H1 (cell line): ENCODE results near the gene CDKN2A. TPM values are rescaled to one million over a fixed set of nuclear protein-coding genes. Genes with fewer than 3 reads are reported as not detected.

ENCODE experiments used
- ASH2L ChIP-seq: fragments of 200-600, 300-600 bp; sonication (generic); IDR thresholded peaks from one replicate; pipeline ENCODE4 v1.7.1; 2017; ENCODE audit warnings: low read length
- BACH1 ChIP-seq: IDR thresholded peaks from 2 replicates; pipeline ENCODE4 v1.6.1; 2012; ENCODE audit warnings: low read length, improper control_type of control experiment
- CEBPB ChIP-seq: IDR thresholded peaks from 2 replicates; pipeline ENCODE4 v1.6.1; 2012; ENCODE audit warnings: low read depth, low read length
- CHD1 ChIP-seq: IDR thresholded peaks from 2 replicates; pipeline ENCODE4 v1.6.1; 2012; ENCODE audit warnings: low read depth, low read length, improper control_type of control experiment
- CTBP2 ChIP-seq: IDR thresholded peaks from 2 replicates; pipeline ENCODE4 v1.7.0; 2011; ENCODE audit warnings: borderline replicate concordance, mild to moderate bottlenecking, moderate library complexity, mixed read lengths, low read length; ENCODE audit not compliant: insufficient read depth, insufficient read length
- EZH2 ChIP-seq: fragments of 200-600 bp; sonication (generic); IDR thresholded peaks from 2 replicates; pipeline ENCODE4 v1.7.1; 2012; ENCODE audit warnings: low read depth, mild to moderate bottlenecking, moderate library complexity, low read length, inconsistent platforms; ENCODE audit not compliant: severe bottlenecking
- GABPA ChIP-seq: IDR thresholded peaks from 2 replicates; pipeline ENCODE4 v1.6.1; 2011; ENCODE audit warnings: mild to moderate bottlenecking, low read length, moderate library complexity, borderline replicate concordance; ENCODE audit not compliant: insufficient read depth
- JUND ChIP-seq: IDR thresholded peaks from 2 replicates; pipeline ENCODE4 v1.6.1; 2011; ENCODE audit warnings: mild to moderate bottlenecking, improper control_type of control experiment, low read length
- MAFK ChIP-seq: IDR thresholded peaks from 2 replicates; pipeline ENCODE4 v1.6.1; 2012; ENCODE audit warnings: low read depth, mild to moderate bottlenecking, improper control_type of control experiment, low read length
- NRF1 ChIP-seq: IDR thresholded peaks from 2 replicates; pipeline ENCODE4 v1.6.1; 2011; ENCODE audit warnings: mild to moderate bottlenecking, low read depth, low read length, improper control_type of control experiment
- RNF2 ChIP-seq: fragments of 200-900, 300-1000 bp; sonication (generic); IDR thresholded peaks from 2 replicates; pipeline ENCODE4 v1.7.1; 2016; ENCODE audit warnings: borderline replicate concordance, low read depth, mild to moderate bottlenecking, antibody characterized with exemption, low read length; ENCODE audit not compliant: poor library complexity, severe bottlenecking; ENCODE audit errors: missing control alignments
- SIN3A ChIP-seq, 2 experiments: IDR thresholded peaks in 1 of 2; conservative IDR thresholded peaks in 1 of 2; 2 replicates each; pipeline ENCODE4 v1.6.1; 2011 to 2012; ENCODE audit warnings: low read length in 2 of 2, improper control_type of control experiment in 1 of 2, low read depth in 1 of 2, mild to moderate bottlenecking in 1 of 2
- TAF7 ChIP-seq: optimal IDR thresholded peaks from 2 replicates; pipeline ENCODE3; 2011; ENCODE audit warnings: low read depth, mild to moderate bottlenecking, inconsistent platforms, low read length, moderate library complexity, borderline replicate concordance
- TBP ChIP-seq: IDR thresholded peaks from 2 replicates; pipeline ENCODE4 v1.6.1; 2011; ENCODE audit warnings: low read depth, low read length, improper control_type of control experiment
- TCF12 ChIP-seq: IDR thresholded peaks from 2 replicates; pipeline ENCODE4 v1.6.1; 2011; ENCODE audit warnings: low read depth, mild to moderate bottlenecking, low read length
- ZNF274 ChIP-seq: IDR thresholded peaks from 2 replicates; pipeline ENCODE4 v1.7.0; 2012; ENCODE audit warnings: low read length, borderline replicate concordance; ENCODE audit errors: extremely low read depth
- polyA plus RNA-seq, 7 experiments: library from polyadenylated mRNA; depleted of rRNA in 3 of 7; stranded (reverse) in 5 of 7; unstranded in 2 of 7; fragments of >200 nt in 5 of 7; fragments of 200-250 nt in 2 of 7; gene quantifications; 1 replicate in 5 of 7; 2 replicates in 1 of 7; 4 replicates in 1 of 7; pipeline versions ENCODE4 v1.2.1 to v1.2.3, GENCODE V29; 2011 to 2013; ENCODE audit warnings: missing spikeins in 2 of 7, mixed read lengths in 2 of 7
- total RNA-seq: library from RNA; stranded (reverse); fragmentation: NEBNext Ultra II Directional; extraction: Animal tissue kit (Norgen Biotek cat#: 25700); gene quantifications from 2 replicates; pipeline ENCODE4 v1.2.1, GENCODE V29; 2021
- TF ChIP-seq, protein P1 (sequence below), 3 experiments: IDR thresholded peaks; 1 replicate in 2 of 3; 2 replicates in 1 of 3; pipeline versions ENCODE4 v1.5.1 to v1.6.1; 2011; ENCODE audit warnings: low read length in 3 of 3, mild to moderate bottlenecking in 3 of 3, inconsistent platforms in 2 of 3, low read depth in 1 of 3, moderate library complexity in 1 of 3; ENCODE audit not compliant: insufficient read depth in 1 of 3; ENCODE audit errors: control extremely low read depth in 1 of 3
- TF ChIP-seq, protein P2 (sequence below): IDR thresholded peaks from 2 replicates; pipeline ENCODE4 v1.6.1; 2012; ENCODE audit warnings: low read length, inconsistent platforms
- TF ChIP-seq, protein P3 (sequence below): IDR thresholded peaks from 2 replicates; pipeline ENCODE4 v1.6.1; 2012; ENCODE audit warnings: inconsistent platforms

Gene CDKN2A
- total and polyA plus RNA-seq, 2 of the 8 experiments (the other 6 are each of a cell fraction or from before 2014, with no cell fraction given): 0.51 to 0.73 TPM

DNA sequence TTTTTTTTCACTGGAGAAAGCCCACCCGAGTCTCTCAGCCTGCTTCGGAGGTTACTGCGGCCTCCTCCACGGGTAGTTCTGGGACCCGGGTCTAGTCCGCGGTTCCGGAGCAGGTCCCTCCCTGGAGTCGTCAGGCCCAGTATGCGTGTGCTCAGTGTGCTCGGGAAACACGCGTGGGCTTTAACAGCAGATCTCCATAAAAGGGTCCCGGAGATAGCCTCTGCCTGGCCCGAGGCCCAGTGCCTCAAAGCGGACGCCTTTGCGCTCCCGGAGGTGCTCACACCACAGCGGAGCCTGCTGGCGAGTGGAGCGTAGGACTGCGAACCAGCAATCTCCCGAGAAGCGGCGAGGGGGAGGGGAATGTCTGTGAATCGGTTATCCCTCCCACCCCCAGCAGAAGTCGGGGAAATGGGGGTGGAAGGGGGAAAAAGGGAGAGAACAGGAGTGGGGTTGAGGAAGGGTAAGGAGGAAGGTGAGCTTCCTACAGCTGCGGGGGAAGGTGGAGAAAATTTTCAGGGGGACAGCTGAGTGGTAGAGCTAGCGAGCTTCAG is 28.7 kb downstream of the CDKN2A start (continued):
- TF ChIP-seq MAFK (no peak), EZH2 (peak; percentile 91), RNF2 (peak; percentile 23), TBP (0 out of 2 replicates have a peak, but pooled peaks have one; percentile 9), TAF7 (peak; percentile 48), TCF12 (no peak), ASH2L (no peak), SIN3A (conservative IDR thresholded peaks at IDR 0.05 in 1 of 2, IDR thresholded peaks at IDR 0.05 in 1 of 2; ENCODE audit: low read depth in 1 of 2, low read length in 2 of 2) (0 out of 4 replicates have a peak, but pooled peaks of 1 of the 2 experiments have one; percentile 19), ZNF274 (no peak), CHD1 (no peak), BACH1 (peak; percentile 26; the same call in 1 of the 2 replicates), NRF1 (no peak), GABPA (no peak), JUND (no peak), CTBP2 (no peak), CEBPB (no peak)
- TF ChIP-seq, protein P1, sequence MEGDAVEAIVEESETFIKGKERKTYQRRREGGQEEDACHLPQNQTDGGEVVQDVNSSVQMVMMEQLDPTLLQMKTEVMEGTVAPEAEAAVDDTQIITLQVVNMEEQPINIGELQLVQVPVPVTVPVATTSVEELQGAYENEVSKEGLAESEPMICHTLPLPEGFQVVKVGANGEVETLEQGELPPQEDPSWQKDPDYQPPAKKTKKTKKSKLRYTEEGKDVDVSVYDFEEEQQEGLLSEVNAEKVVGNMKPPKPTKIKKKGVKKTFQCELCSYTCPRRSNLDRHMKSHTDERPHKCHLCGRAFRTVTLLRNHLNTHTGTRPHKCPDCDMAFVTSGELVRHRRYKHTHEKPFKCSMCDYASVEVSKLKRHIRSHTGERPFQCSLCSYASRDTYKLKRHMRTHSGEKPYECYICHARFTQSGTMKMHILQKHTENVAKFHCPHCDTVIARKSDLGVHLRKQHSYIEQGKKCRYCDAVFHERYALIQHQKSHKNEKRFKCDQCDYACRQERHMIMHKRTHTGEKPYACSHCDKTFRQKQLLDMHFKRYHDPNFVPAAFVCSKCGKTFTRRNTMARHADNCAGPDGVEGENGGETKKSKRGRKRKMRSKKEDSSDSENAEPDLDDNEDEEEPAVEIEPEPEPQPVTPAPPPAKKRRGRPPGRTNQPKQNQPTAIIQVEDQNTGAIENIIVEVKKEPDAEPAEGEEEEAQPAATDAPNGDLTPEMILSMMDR (IDR thresholded peaks at IDR 0.05; ENCODE audit: control extremely low read depth in 1 of 3, insufficient read depth in 1 of 3, low read depth in 1 of 3, low read length in 3 of 3): peak; percentile 49 to 71 (median 68)
- TF ChIP-seq, protein P2, sequence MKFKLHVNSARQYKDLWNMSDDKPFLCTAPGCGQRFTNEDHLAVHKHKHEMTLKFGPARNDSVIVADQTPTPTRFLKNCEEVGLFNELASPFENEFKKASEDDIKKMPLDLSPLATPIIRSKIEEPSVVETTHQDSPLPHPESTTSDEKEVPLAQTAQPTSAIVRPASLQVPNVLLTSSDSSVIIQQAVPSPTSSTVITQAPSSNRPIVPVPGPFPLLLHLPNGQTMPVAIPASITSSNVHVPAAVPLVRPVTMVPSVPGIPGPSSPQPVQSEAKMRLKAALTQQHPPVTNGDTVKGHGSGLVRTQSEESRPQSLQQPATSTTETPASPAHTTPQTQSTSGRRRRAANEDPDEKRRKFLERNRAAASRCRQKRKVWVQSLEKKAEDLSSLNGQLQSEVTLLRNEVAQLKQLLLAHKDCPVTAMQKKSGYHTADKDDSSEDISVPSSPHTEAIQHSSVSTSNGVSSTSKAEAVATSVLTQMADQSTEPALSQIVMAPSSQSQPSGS: no peak
- TF ChIP-seq, protein P3, sequence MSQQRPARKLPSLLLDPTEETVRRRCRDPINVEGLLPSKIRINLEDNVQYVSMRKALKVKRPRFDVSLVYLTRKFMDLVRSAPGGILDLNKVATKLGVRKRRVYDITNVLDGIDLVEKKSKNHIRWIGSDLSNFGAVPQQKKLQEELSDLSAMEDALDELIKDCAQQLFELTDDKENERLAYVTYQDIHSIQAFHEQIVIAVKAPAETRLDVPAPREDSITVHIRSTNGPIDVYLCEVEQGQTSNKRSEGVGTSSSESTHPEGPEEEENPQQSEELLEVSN: no peak
